ENCODE measurements around the gene LAG3.

The LAG3 gene

GRCh38 chr12:6823182-6824084 is 51.1 kb downstream of the LAG3 start:
- DNase-seq (ENCODE audit: low read depth) = no peak

- no peak for DNase-seq (ENCODE audit: low read depth)
Measured at GRCh38 chr12:6824085-6824775, 51.9 kb downstream of the LAG3 start.

GRCh38 chr12:6824901-6825381 is 52.6 kb downstream of the LAG3 start:
- DNase-seq (ENCODE audit: low read depth) = no peak

- peak; percentile 73 for DNase-seq (ENCODE audit: low read depth)
Measured at GRCh38 chr12:6825398-6826124, 53.2 kb downstream of the LAG3 start.

- DNase-seq (ENCODE audit: low read depth) = no peak
Measured at GRCh38 chr12:6826125-6826733, 53.9 kb downstream of the LAG3 start.

GRCh38 chr12:6826734-6827436 is 54.6 kb downstream of the LAG3 start:
- no peak for DNase-seq (ENCODE audit: low read depth)

GRCh38 chr12:6827437-6827911 is 55.2 kb downstream of the LAG3 start:
- DNase-seq (ENCODE audit: low read depth) = peak; percentile 73
